Transverse colon (tissue), 4 donors: ENCODE results near the gene CPD. TPM values are rescaled to one million over a fixed set of nuclear protein-coding genes. Genes with fewer than 3 reads are reported as not detected.

Source experiments
- DNase-seq: peaks from one replicate; pipeline ENCODE4 v3.0.0-alpha.2; 2019
- H3K27ac ChIP-seq, 4 donors: fragments of 200-600 bp; sonication (generic); 2 replicates each; pipeline ENCODE4 v1.5.1; 2016 to 2018; ENCODE audit warnings: inconsistent platforms in 4 of 4
- H3K27me3 ChIP-seq: fragments of 200-600 bp; sonication (generic); 2 replicates; pipeline ENCODE4 v1.5.1; 2017; ENCODE audit warnings: inconsistent platforms
- H3K36me3 ChIP-seq, 4 donors: fragments of 200-600 bp; sonication (generic); 2 replicates each; pipeline ENCODE4 v1.5.1; 2017 to 2019; ENCODE audit warnings: inconsistent platforms in 4 of 4
- H3K4me1 ChIP-seq, 4 donors: fragments of 200-600 bp; sonication (generic); 2 replicates each; pipeline ENCODE4 v1.5.1; 2017 to 2020; ENCODE audit warnings: inconsistent platforms in 4 of 4
- H3K4me3 ChIP-seq, 4 donors: fragments of 200-600 bp; sonication (generic); 1 replicate in 1 of 4; 2 replicates in 3 of 4; pipeline versions ENCODE4 v1.5.1 to v1.6.1; 2017 to 2019; ENCODE audit warnings: inconsistent platforms in 4 of 4
- H3K9me3 ChIP-seq, 2 donors: fragments of 200-600 bp; sonication (generic); 2 replicates each; pipeline ENCODE4 v1.5.1; 2017 to 2019; ENCODE audit warnings: inconsistent platforms in 2 of 2
- CTCF ChIP-seq, 5 experiments: fragments of 200-600 bp in 3 of 5; fragments of 450-650 bp in 2 of 5; sonication (generic) in 3 of 5; IDR thresholded peaks; 1 replicate in 2 of 5; 2 replicates in 3 of 5; pipeline ENCODE4 v1.5.1; 2016 to 2017; ENCODE audit warnings: antibody characterized with exemption in 5 of 5, inconsistent platforms in 3 of 5, mild to moderate bottlenecking in 2 of 5, moderate library complexity in 1 of 5
- EP300 ChIP-seq: sonication (generic); formaldehyde crosslinking; IDR thresholded peaks from one replicate; pipeline ENCODE4 v1.6.1; 2017; ENCODE audit warnings: antibody characterized with exemption, low read depth
- POLR2A ChIP-seq: fragments of 450-650 bp; IDR thresholded peaks from one replicate; pipeline ENCODE4 v1.6.1; 2016; ENCODE audit warnings: antibody characterized with exemption, mild to moderate bottlenecking, moderate library complexity
- POLR2AphosphoS5 ChIP-seq, 3 donors: sonication (generic); formaldehyde crosslinking; IDR thresholded peaks; one replicate each; pipeline ENCODE4 v1.6.1; 2016; ENCODE audit warnings: antibody characterized with exemption in 3 of 3
- WGBS, 2 donors: methylation state at CpG; one replicate each; pipeline ENCODE4 v1.1.5; 2018; ENCODE audit warnings: low coverage in 1 of 2; 5-methylcytosine and 5-hydroxymethylcytosine counted together
- in situ Hi-C, 4 donors: fragments of 200-750 bp; cut with MboI; loops; one replicate each; pipeline versions ENCODE4 v1.15.0 to v1.15.1; 2017; ENCODE audit warnings: low sequenced_read_pairs in 3 of 4, low pct_ligation_motif_present in 1 of 4, low pct_unique_long_range_greater_than_20kb in 1 of 4
- intact Hi-C: fragments of 100-400 bp; cut with DNase I; formaldehyde crosslinking; loops from one replicate; pipeline ENCODE4 v1.15.1; 2023; ENCODE audit warnings: low total_unique reads
- total RNA-seq, 4 donors: library from RNA; depleted of rRNA; stranded (reverse); fragments of >200 nt; gene quantifications; one replicate each; pipeline ENCODE4 v1.1.0, GENCODE V29; 2016

Gene CPD
- total RNA-seq, 4 donors from 2014 or later: 92.0 to 488 (median 105) TPM

GRCh38 chr17:30493780-30494179 is 115.1 kb downstream of the CPD start:
- H3K27ac ChIP-seq: no peak overlapping the region
- no peaks in the 10 kb centered on the region for H3K4me1 ChIP-seq
- in situ Hi-C loops (loop anchor here in 1 of 4 donors (25.0 kb wide), 1 partner anchor 219 kb away; no protein-coding TSS in a partner anchor), intact Hi-C loops (no loop called here)
- no peak for DNase-seq
- no peak for TF ChIP-seq POLR2AphosphoS5 (IDR thresholded peaks at IDR 0.05)
- TF ChIP-seq CTCF (IDR thresholded peaks at IDR 0.05): no peak
- no peak for TF ChIP-seq EP300
- H3K36me3 ChIP-seq: peaks cover 0 to 72% (median 35%) of the 10 kb centered on the region in 4 donors
- H3K27me3 ChIP-seq: no peaks in the 10 kb centered on the region
- WGBS, 2 donors: 62 to 68% methylated on average over 2 of the region's 2 CpGs
- H3K9me3 ChIP-seq: no peaks in the 10 kb centered on the region
- no peak overlapping the region for H3K4me3 ChIP-seq

- intact Hi-C loops: no loop called here
- no peaks in the 10 kb centered on the region for H3K27me3 ChIP-seq
- TF ChIP-seq POLR2A: no peak
- H3K4me1 ChIP-seq: no peaks in the 10 kb centered on the region
- H3K36me3 ChIP-seq: peaks cover 0 to 56% (median 26%) of the 10 kb centered on the region in 4 donors
- no peak for DNase-seq
- H3K27ac ChIP-seq: no peak overlapping the region
- in situ Hi-C loops: loop anchor here in 1 of 4 donors (25.0 kb wide), 1 partner anchor 217 kb away; no protein-coding TSS in a partner anchor
- no peak overlapping the region for H3K4me3 ChIP-seq
- H3K9me3 ChIP-seq: no peaks in the 10 kb centered on the region
Observed at GRCh38 chr17:30495586-30495985, 116.9 kb downstream of the CPD start.

GRCh38 chr17:30503558-30503957 is 124.8 kb downstream of the CPD start:
- no peak for DNase-seq
- 79 to 95% methylated on average over 4 of the region's 4 CpGs for WGBS, 2 donors
- intact Hi-C loops: no loop called here
- no peaks in the 10 kb centered on the region for H3K9me3 ChIP-seq
- no peaks in the 10 kb centered on the region for H3K27me3 ChIP-seq
- no peak overlapping the region for H3K4me3 ChIP-seq
- H3K36me3 ChIP-seq: peaks cover 0 to 23% (median 11%) of the 10 kb centered on the region in 4 donors
- in situ Hi-C loops: no loop called here
- no peaks in the 10 kb centered on the region for H3K4me1 ChIP-seq
- H3K27ac ChIP-seq: no peak overlapping the region
- no peak for TF ChIP-seq CTCF (IDR thresholded peaks at IDR 0.05)
- TF ChIP-seq EP300: no peak
- no peak for TF ChIP-seq POLR2A
- TF ChIP-seq POLR2AphosphoS5 (IDR thresholded peaks at IDR 0.05): no peak

GRCh38 chr17:30505868-30506417 is 127.2 kb downstream of the CPD start:
- intact Hi-C loops: no loop called here
- Histone ChIP-seq H3K4me3 (no peak overlapping the region), H3K27me3 (no peaks in the 10 kb centered on the region), H3K27ac (no peak overlapping the region), H3K4me1 (no peaks in the 10 kb centered on the region), H3K36me3 (peaks cover 0 to 22% (median 11%) of the 10 kb centered on the region in 4 donors), H3K9me3 (no peaks in the 10 kb centered on the region)
- TF ChIP-seq POLR2AphosphoS5 (IDR thresholded peaks at IDR 0.05) (no peak), EP300 (no peak), POLR2A (no peak), CTCF (IDR thresholded peaks at IDR 0.05) (no peak)
- in situ Hi-C loops: no loop called here
- no peak for DNase-seq
- 90 to 91% methylated on average over 2 to 6 of the region's 6 CpGs for WGBS, 2 donors

GRCh38 chr17:30506481-30506880 is 127.8 kb downstream of the CPD start:
- Histone ChIP-seq H3K27ac (no peak overlapping the region), H3K4me3 (no peak overlapping the region), H3K36me3 (peaks cover 0 to 22% (median 11%) of the 10 kb centered on the region in 4 donors), H3K4me1 (no peaks in the 10 kb centered on the region), H3K27me3 (no peaks in the 10 kb centered on the region), H3K9me3 (no peaks in the 10 kb centered on the region)
- TF ChIP-seq EP300: no peak
- TF ChIP-seq CTCF (IDR thresholded peaks at IDR 0.05): no peak
- TF ChIP-seq POLR2A: no peak
- TF ChIP-seq POLR2AphosphoS5 (IDR thresholded peaks at IDR 0.05): no peak
- no peak for DNase-seq
- intact Hi-C loops (no loop called here), in situ Hi-C loops (no loop called here)
- WGBS, 2 donors: 78 to 97% methylated on average over 1 of the region's 1 CpG
